Pulmonary artery endothelial cell (primary cell): ENCODE results near the gene MARK3. TPM values are rescaled to one million over a fixed set of nuclear protein-coding genes. Genes with fewer than 3 reads are reported as not detected.
A peak's percentile ranks its signal among the peaks of the same experiment; 100 is the strongest.
"Not testable (repeated sequence)": the region's sequence is repeated elsewhere in the genome, so short reads cannot be mapped to it uniquely, and the experiment has no call there.

Experiments
- DNase-seq: peaks from one replicate; pipeline ENCODE4 v3.0.0-alpha.2; 2011; ENCODE audit warnings: low read depth, low spot score
- total RNA-seq: library from RNA; depleted of rRNA; stranded (reverse); fragments of >200 nt; gene quantifications from 2 replicates; pipeline ENCODE4 v1.2.3, GENCODE V29; 2014

MARK3 gene
- 67.9 and 80.6 TPM in 2 replicates for total RNA-seq

DNA sequence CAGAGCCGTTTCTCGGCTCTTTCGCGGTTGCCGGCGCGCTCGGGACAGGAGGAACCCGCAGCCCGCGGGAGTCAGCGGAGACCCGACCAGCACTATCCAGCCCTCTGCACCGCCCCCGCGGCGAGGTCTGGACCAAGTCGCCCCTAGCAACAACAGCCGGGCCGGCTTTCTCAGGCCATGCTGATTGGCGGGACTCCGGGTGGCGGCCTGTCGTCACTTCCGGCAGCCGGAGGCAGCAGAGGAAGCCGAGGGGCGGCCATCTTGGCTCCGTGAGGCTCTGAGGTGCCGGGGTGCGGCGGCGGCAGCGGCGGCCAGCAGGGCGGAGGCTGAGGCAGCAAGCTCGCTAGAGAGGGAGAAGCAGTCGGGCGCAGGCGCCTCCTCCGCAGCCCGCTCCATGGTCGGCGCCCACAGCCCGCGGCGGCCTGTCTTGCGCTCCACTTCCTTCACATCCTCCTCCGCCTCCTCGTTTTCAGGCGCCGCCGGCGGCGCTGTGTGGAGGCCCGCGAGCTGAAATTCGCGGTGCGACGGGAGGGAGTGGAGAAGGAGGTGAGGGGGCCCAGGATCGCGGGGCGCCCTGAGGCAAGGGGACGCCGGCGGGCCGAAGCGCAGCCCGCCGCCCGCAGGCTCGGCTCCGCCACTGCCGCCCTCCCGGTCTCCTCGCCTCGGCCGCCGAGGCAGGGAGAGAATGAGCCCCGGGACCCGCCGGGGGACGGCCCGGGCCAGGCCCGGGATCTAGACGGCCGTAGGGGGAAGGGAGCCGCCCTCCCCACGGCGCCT is at the start of gene MARK3:
TSS of gene MARK3 (plus strand) at position 264 of the 777 bp plus-strand sequence. CDS start 615 bp downstream, outside the sequence.
- peak; percentile 83 for DNase-seq

- no peak for DNase-seq
Observed at GRCh38 chr14:103336191-103336590, 49.0 kb upstream of the MARK3 start.

GRCh38 chr14:103337794-103338193 is 47.4 kb upstream of the MARK3 start:
- DNase-seq: no peak

DNA sequence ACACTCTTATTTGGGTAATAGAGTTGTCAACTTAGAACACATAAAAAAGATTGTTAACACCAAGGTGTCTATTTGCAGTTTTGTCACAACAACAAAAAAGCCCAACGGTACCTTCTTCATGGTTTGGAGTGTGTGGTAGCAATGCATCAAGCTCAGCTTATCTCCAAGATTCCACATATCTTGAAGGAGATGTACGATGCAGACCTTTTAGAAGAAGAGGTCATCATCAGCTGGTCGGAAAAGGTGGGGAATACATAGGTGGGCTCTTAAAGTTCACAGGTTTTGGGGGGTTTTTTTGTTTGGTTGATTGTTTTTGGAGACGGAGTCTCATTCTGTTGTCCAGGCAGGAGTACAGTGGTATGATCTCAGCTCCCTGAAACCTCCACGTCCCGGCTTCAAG is 45.7 kb upstream of the MARK3 start:
- no peak for DNase-seq

GRCh38 chr14:103340480-103341212 is 44.6 kb upstream of the MARK3 start:
- no peak for DNase-seq

DNA sequence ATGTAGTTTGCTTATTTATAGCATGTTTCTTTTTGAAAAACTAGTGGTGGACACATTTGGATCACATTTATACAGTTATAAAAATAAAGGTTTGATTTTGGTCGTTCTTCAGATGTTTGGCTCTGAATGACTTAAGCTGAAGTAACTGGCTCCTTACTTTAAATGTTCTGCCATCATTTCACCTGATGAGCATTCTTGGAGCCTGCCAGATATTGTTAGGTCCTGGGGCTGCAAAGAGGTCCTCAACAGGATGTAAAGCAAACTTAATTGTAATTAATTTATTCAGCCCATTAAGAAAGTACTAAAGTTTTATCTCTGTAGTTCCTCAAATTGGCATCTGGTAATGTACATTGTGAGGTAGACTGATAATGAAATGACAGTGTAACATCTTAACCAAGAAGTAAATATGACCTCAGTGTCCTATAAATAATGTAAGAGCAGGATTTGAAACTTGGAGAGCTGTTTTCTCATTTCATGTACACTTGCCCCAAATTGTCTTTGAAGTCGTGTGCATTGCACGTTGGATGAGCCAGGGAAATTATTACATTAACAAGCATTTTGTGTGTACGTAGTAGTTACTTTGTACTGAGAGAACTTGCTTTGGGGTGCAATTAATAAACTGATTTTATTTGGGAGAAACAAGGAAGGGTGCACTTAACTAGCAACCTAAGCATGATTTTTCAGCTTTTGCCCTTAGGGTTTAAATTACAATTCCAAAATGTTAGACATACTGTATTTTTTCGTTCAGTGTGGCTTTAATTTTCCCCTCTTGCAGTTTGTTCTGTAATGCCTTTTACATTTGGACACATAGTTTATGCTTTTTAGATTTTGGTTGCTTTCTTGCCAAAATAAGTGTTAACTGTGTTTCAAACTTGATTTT is 43.7 kb upstream of the MARK3 start:
- no peak for DNase-seq

DNA sequence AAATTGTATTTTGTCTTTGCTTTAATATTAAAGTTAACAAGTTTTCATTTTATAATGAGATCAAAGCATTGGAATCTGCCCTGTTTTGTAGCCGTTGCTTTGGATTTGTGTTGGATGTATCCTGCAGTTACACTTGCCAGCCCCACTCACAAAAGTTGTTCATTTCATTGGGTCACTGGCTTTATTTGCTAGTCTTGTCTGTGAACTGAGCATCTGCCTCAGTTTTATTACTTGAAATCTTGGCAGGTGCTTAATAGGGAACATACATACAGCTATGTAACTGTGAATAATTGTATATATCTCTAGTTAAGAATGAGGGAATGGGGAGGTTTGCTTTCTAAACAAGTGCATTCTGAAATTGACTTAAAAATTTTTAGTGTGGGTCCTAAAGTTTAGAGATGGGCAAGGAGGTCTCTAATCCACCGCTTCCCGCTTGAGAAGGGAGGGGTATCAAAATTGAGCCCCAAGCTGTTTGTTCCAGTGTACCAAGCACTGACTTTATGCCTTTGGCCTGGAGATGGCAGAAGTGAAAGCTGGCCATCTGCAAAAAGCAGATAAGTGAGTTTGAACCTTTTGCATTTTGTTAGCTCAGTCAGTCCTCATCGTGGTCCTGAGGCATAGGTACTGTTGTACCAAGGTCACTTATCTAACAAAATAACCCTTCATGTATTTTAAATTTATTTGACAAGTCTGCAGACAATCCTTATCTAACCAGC is 41.9 kb upstream of the MARK3 start:
- DNase-seq: no peak

GRCh38 chr14:103343905-103344797 is 41.1 kb upstream of the MARK3 start:
- no peak for DNase-seq

DNA sequence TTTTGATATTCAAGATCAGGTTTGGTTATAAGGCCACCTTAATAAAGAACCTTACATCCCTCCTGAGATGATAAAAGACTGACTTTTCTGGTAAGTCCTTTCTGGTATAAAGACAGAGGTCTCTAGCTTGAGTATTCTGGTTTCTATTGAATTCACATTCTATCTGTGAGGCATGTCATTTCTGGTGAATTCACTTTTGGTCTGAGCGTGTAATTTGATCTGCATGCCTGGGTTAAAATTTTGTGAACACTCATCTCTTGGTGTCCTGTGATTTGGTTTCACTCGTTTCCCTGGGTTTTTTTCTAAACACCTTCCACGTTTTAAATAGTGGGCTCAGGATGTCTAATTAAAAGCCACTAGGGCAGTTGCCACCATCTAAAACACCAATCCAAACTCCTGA is 38.9 kb upstream of the MARK3 start:
- no peak for DNase-seq

- no peak for DNase-seq
Observed at GRCh38 chr14:103347091-103347815, 38.0 kb upstream of the MARK3 start.

DNA sequence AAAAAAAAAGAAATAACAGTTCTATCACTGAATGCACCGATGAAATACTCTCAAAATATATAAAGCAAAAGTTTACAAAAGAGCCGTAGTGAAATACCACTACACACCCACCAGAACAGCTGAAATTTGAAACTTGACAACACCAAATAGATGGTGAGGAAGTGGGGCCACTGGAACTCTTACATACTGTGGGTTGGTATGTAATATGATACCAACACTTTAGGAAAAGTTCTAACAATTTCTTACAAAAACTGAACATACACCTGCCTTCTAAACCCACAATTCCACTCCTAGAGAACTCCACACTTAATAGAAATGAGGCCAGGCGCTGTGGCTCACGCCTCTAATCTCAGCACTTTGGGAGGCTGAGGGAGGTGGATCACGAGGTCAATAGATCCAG is 37.1 kb upstream of the MARK3 start:
- DNase-seq: no peak

DNA sequence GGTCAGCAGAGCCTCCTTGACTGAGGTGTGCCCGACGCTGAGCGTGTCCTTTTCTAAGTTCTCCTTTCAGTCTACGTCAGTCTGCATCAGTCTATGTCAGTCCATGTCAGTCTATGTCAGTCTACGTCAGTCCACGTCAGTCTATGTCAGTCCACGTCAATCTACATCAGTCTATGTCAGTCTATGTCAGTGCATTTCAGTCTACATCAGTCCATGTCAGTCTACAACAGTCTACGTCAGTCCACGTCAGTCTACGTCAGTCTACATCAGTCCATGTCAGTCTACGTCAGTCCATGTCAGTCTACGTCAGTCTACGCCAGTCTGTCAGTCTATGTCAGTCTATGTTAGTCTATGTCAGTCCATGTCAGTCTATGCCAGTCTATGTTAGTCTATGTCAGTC is 35.2 kb upstream of the MARK3 start:
- no peak for DNase-seq

DNA sequence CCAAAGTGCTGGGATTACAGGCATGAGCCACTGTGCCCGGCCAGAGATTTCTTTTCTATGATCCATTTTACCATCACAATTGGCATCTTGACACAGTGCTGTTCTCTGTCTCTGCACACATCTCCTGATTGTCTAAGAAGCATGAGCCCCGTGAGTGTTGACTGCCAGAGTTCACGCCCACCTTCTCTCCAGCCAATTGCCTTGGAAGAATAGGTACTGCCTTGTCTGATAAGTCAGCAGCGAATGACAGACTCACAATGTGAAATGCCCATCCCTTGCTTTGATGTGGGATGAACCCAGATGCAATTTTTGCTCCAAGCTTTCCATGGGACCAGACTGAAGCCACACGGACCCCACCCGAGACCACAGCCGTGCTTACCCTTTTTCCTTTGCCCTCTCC is 31.9 kb upstream of the MARK3 start:
- DNase-seq: no peak

DNA sequence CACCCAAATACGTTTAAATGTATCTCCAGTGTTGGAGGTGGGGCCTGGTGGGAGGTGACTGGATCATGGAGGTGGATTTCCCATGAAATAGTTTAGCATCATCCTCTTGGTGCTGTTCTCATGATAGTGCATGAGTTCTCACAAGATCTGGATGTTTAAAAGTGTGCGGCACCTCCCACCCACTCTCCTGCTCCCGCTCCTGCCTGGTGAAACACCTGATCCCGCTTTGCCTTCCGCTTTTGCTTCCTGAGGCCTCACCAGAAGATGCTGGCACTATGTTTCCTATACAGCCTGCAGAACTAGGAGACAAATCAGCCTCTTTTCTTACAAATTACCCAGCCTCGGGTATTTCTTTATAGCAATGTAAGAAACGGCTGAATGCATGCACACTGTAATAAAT is 31.1 kb upstream of the MARK3 start:
- DNase-seq: no peak

- DNase-seq: no peak
Observed at GRCh38 chr14:103356024-103356682, 29.1 kb upstream of the MARK3 start.

DNA sequence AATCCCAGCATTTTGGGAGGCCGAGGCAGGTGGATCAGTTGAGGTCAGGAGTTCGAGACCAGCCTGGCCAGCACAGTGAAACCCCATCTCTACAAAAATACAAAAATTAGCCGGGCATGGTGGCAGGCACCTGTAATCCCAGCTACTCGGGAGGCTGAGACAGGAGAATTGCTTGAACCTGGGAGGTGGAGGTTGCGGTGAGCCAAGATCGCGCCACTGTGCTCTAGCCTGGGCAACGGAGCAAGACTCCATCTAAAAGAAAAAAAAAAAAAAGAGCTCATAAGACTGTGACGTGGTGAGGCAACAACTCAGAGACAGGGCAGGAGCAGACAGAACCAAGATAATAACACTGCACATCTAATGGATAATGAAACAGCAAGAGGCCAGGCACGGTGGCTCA is 27.7 kb upstream of the MARK3 start:
- not testable (repeated sequence) for DNase-seq

DNA sequence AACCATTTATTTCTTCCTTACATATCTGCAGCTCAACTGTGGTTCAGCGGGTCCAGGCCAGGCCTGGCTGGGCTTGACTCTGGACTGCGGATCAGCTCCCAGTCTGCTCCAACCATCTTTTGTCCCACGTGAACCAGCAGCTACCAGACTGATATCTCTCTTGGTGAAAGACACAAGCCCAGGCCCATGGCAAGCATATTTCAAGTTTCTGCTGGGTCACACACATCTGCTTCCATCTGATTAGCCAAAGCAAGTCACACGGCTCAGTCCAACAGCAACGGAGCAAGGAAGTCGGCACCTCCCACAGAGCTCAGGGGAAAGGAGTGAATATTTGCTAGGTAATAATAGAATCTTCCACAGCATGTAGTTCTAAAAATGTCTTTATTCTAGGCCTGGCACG is 24.7 kb upstream of the MARK3 start:
- DNase-seq: no peak

GRCh38 chr14:103361867-103362266 is 23.3 kb upstream of the MARK3 start:
- peak; percentile 88 for DNase-seq

GRCh38 chr14:103362780-103363179 is 22.4 kb upstream of the MARK3 start:
- DNase-seq: no peak
